Effector memory CD4-positive, alpha-beta T cell (primary cell): ENCODE data around the gene PRSS57.
"Not testable (repeated sequence)": the region's sequence is repeated elsewhere in the genome, so short reads cannot be mapped to it uniquely, and the experiment has no call there.

Source experiments
- DNase-seq, 3 donors: peaks; one replicate each; pipeline ENCODE4 v3.0.0-alpha.2; 2020
- H3K27ac ChIP-seq: 2 replicates; pipeline ENCODE4 v1.7.0; 2013; ENCODE audit warnings: mild to moderate bottlenecking, low read length, moderate library complexity; ENCODE audit not compliant: insufficient read depth, poor library complexity, severe bottlenecking
- H3K27me3 ChIP-seq: replicated peaks from 2 replicates; pipeline ENCODE4 v1.7.0; 2013; ENCODE audit warnings: mild to moderate bottlenecking, low read length; ENCODE audit not compliant: insufficient read depth, control insufficient read depth, poor library complexity, severe bottlenecking
- H3K36me3 ChIP-seq: 2 replicates; pipeline ENCODE4 v1.7.0; 2013; ENCODE audit warnings: mild to moderate bottlenecking, low read length, moderate library complexity; ENCODE audit not compliant: control insufficient read depth, insufficient read depth
- H3K4me1 ChIP-seq: 2 replicates; pipeline ENCODE4 v1.7.0; 2013; ENCODE audit warnings: low read length, mild to moderate bottlenecking; ENCODE audit not compliant: control insufficient read depth, insufficient read depth, poor library complexity, severe bottlenecking
- H3K4me3 ChIP-seq: 2 replicates; pipeline ENCODE4 v1.7.0; 2013; ENCODE audit warnings: low read length, low read depth, mild to moderate bottlenecking; ENCODE audit not compliant: insufficient read depth, poor library complexity, severe bottlenecking
- H3K9me3 ChIP-seq: 2 replicates; pipeline ENCODE4 v1.7.0; 2013; ENCODE audit warnings: mild to moderate bottlenecking, low read length, moderate library complexity; ENCODE audit not compliant: control insufficient read depth

The PRSS57 gene

GRCh38 chr19:709965-710571 lies 14.8 kb upstream of the PRSS57 start:
- H3K36me3 ChIP-seq = no peaks in the 10 kb centered on the region
- H3K9me3 ChIP-seq = no peaks in the 10 kb centered on the region
- H3K27me3 ChIP-seq = peaks cover 17% of the 10 kb centered on the region
- DNase-seq = no peak
- no peak overlapping the region for H3K27ac ChIP-seq
- H3K4me3 ChIP-seq = no peak overlapping the region
- no peaks in the 10 kb centered on the region for H3K4me1 ChIP-seq

- Histone ChIP-seq H3K4me3 (no peak overlapping the region), H3K4me1 (peaks cover 4% of the 10 kb centered on the region), H3K9me3 (no peaks in the 10 kb centered on the region), H3K27ac (no peak overlapping the region), H3K27me3 (peaks cover 17% of the 10 kb centered on the region), H3K36me3 (no peaks in the 10 kb centered on the region)
- no peak for DNase-seq
Measured at GRCh38 chr19:709196-709964, 14.1 kb upstream of the PRSS57 start.

- Histone ChIP-seq H3K27ac (no peak within 1 kb of the TSS), H3K4me1 (peaks cover 11% of the 10 kb centered on the region), H3K27me3 (peaks cover 17% of the 10 kb centered on the region), H3K9me3 (no peaks in the 10 kb centered on the region), H3K36me3 (no peaks in the 10 kb centered on the region), H3K4me3 (no peak within 1 kb of the TSS)
- DNase-seq = no peak
Measured at GRCh38 chr19:708154-709143, 13.2 kb upstream of the PRSS57 start, which contains the start of gene PALM. Gene PALM (plus strand): TSS chr19:708935. CDS start chr19:709147, 212 bp downstream.

GRCh38 chr19:704447-704741 lies 9.1 kb upstream of the PRSS57 start:
- Histone ChIP-seq H3K9me3 (no peaks in the 10 kb centered on the region), H3K36me3 (no peaks in the 10 kb centered on the region), H3K4me3 (no peak overlapping the region), H3K4me1 (peaks cover 12% of the 10 kb centered on the region), H3K27me3 (peaks cover 12% of the 10 kb centered on the region), H3K27ac (no peak overlapping the region)
- no peak for DNase-seq

GRCh38 chr19:703651-704446 lies 8.6 kb upstream of the PRSS57 start:
- H3K36me3 ChIP-seq = no peaks in the 10 kb centered on the region
- no peak overlapping the region for H3K27ac ChIP-seq
- peaks cover 12% of the 10 kb centered on the region for H3K4me1 ChIP-seq
- no peaks in the 10 kb centered on the region for H3K9me3 ChIP-seq
- peaks cover 10% of the 10 kb centered on the region for H3K27me3 ChIP-seq
- peak; percentile 37 to 63 (median 63) for DNase-seq
- no peak overlapping the region for H3K4me3 ChIP-seq

- no peaks in the 10 kb centered on the region for H3K9me3 ChIP-seq
- no peak for DNase-seq
- no peak overlapping the region for H3K27ac ChIP-seq
- H3K36me3 ChIP-seq = no peaks in the 10 kb centered on the region
- H3K4me1 ChIP-seq = peaks cover 12% of the 10 kb centered on the region
- no peak overlapping the region for H3K4me3 ChIP-seq
- H3K27me3 ChIP-seq = peaks cover 7% of the 10 kb centered on the region
Measured at GRCh38 chr19:703329-703650, 8.0 kb upstream of the PRSS57 start.

- peaks cover 12% of the 10 kb centered on the region for H3K4me1 ChIP-seq
- H3K9me3 ChIP-seq, H3K27me3 ChIP-seq, H3K36me3 ChIP-seq, H3K4me3 ChIP-seq, DNase-seq, H3K27ac ChIP-seq: not testable (repeated sequence)
Measured at GRCh38 chr19:702847-703246, 7.6 kb upstream of the PRSS57 start.

GRCh38 chr19:699885-700284 lies 4.6 kb upstream of the PRSS57 start:
- not testable (repeated sequence) for H3K4me3 ChIP-seq, H3K9me3 ChIP-seq, H3K27me3 ChIP-seq, H3K27ac ChIP-seq, H3K36me3 ChIP-seq, DNase-seq
- H3K4me1 ChIP-seq = peaks cover 20% of the 10 kb centered on the region

- H3K27me3 ChIP-seq, H3K9me3 ChIP-seq, DNase-seq, H3K36me3 ChIP-seq, H3K4me1 ChIP-seq, H3K27ac ChIP-seq, H3K4me3 ChIP-seq: not testable (repeated sequence)
Measured at GRCh38 chr19:698529-698928, 3.3 kb upstream of the PRSS57 start.
